SK-N-SH (cell line): ENCODE data around the gene ADRB2.

Experiments
- CTCF ChIP-seq: fragments of 200-600 bp; sonication (generic); IDR thresholded peaks from 2 replicates; pipeline ENCODE4 v1.6.1; 2017; ENCODE audit warnings: antibody characterized with exemption, mild to moderate bottlenecking, moderate library complexity
- FOXM1 ChIP-seq: IDR thresholded peaks from 2 replicates; pipeline ENCODE4 v1.4.0; 2012; ENCODE audit warnings: low read depth, mild to moderate bottlenecking

- TF ChIP-seq FOXM1 (no peak), CTCF (no peak)
Measured at GRCh38 chr5:148847456-148847855, 21.0 kb downstream of the ADRB2 start.
